Left ventricle myocardium inferior (tissue), 1 donor: ENCODE results near the gene SAA1. TPM values are rescaled to one million over a fixed set of nuclear protein-coding genes. Genes with fewer than 3 reads are reported as not detected.
"Not testable (repeated sequence)": the region's sequence is repeated elsewhere in the genome, so short reads cannot be mapped to it uniquely, and the experiment has no call there.

ENCODE experiments used
- DNase-seq: peaks from one replicate; pipeline ENCODE4 v3.0.0-alpha.2; 2020
- H3K27ac ChIP-seq: fragments of 200-600 bp; replicated peaks from 2 replicates; pipeline ENCODE4 v1.8.0; 2021
- H3K27me3 ChIP-seq: fragments of 200-600 bp; 2 replicates; pipeline ENCODE4 v1.8.0; 2021; ENCODE audit warnings: low read depth
- H3K36me3 ChIP-seq: fragments of 200-600 bp; 2 replicates; pipeline ENCODE4 v1.8.0; 2021
- H3K4me1 ChIP-seq: fragments of 200-600 bp; 2 replicates; pipeline ENCODE4 v1.8.0; 2021
- H3K4me3 ChIP-seq: fragments of 200-600 bp; 2 replicates; pipeline ENCODE4 v1.8.0; 2021; ENCODE audit warnings: mild to moderate bottlenecking, moderate library complexity
- H3K9me3 ChIP-seq: fragments of 200-600 bp; replicated peaks from 2 replicates; pipeline ENCODE4 v1.8.0; 2021
- CTCF ChIP-seq: fragments of 200-600 bp; IDR thresholded peaks from 2 replicates; pipeline ENCODE4 v1.8.0; 2021; ENCODE audit warnings: antibody characterized with exemption, mild to moderate bottlenecking, borderline replicate concordance
- intact Hi-C: fragments of 100-400 bp; cut with micrococcal nuclease; formaldehyde crosslinking; loops from one replicate; pipeline ENCODE4 v1.11.0; 2022
- total RNA-seq: library from RNA; stranded (reverse); fragmentation: NEBNext Ultra II Directional; extraction: Animal tissue kit (Norgen Biotek cat#: 25700); gene quantifications from one replicate; pipeline ENCODE4 v1.2.1, GENCODE V29; 2021
- donor health status: DM: no; HTN: yes; CAD: no; lungs with severe emphysema.

The SAA1 gene
- total RNA-seq, 1 donor from 2014 or later = not detected

- intact Hi-C loops = no loop called here
- H3K36me3 ChIP-seq = no peaks in the 10 kb centered on the region
- DNase-seq = no peak
- H3K4me1 ChIP-seq = no peaks in the 10 kb centered on the region
- no peak for TF ChIP-seq CTCF
- no peak overlapping the region for H3K4me3 ChIP-seq
- H3K9me3 ChIP-seq = no peaks in the 10 kb centered on the region
- peaks cover 17% of the 10 kb centered on the region for H3K27me3 ChIP-seq
- H3K27ac ChIP-seq = no peak overlapping the region
Measured at GRCh38 chr11:18264035-18264434, 2.0 kb upstream of the SAA1 start.

- peaks cover 17% of the 10 kb centered on the region for H3K27me3 ChIP-seq
- H3K27ac ChIP-seq = no peak overlapping the region
- no peaks in the 10 kb centered on the region for H3K4me1 ChIP-seq
- TF ChIP-seq CTCF = no peak
- no peaks in the 10 kb centered on the region for H3K36me3 ChIP-seq
- H3K9me3 ChIP-seq = no peaks in the 10 kb centered on the region
- intact Hi-C loops = no loop called here
- no peak for DNase-seq
- H3K4me3 ChIP-seq = no peak overlapping the region
Measured at GRCh38 chr11:18264677-18265555, 1.1 kb upstream of the SAA1 start.

GRCh38 chr11:18267335-18268133, 1.5 kb downstream of the SAA1 start:
- intact Hi-C loops, H3K27me3 ChIP-seq, H3K4me1 ChIP-seq, H3K9me3 ChIP-seq, DNase-seq, H3K36me3 ChIP-seq, H3K4me3 ChIP-seq, H3K27ac ChIP-seq: not testable (repeated sequence)

GRCh38 chr11:18269252-18269651, 3.2 kb downstream of the SAA1 start:
- H3K9me3 ChIP-seq, DNase-seq, H3K4me3 ChIP-seq, H3K27ac ChIP-seq, H3K4me1 ChIP-seq, H3K36me3 ChIP-seq, H3K27me3 ChIP-seq, intact Hi-C loops: not testable (repeated sequence)

- no peaks in the 10 kb centered on the region for H3K4me1 ChIP-seq
- TF ChIP-seq CTCF = no peak
- H3K9me3 ChIP-seq = no peaks in the 10 kb centered on the region
- no peak for DNase-seq
- no peak overlapping the region for H3K27ac ChIP-seq
- no peak overlapping the region for H3K4me3 ChIP-seq
- H3K27me3 ChIP-seq = peaks cover 5% of the 10 kb centered on the region
- intact Hi-C loops = no loop called here
- H3K36me3 ChIP-seq = no peaks in the 10 kb centered on the region
Measured at GRCh38 chr11:18270102-18270501, 4.0 kb downstream of the SAA1 start.

GRCh38 chr11:18271206-18271605, 5.1 kb downstream of the SAA1 start:
- no peaks in the 10 kb centered on the region for H3K36me3 ChIP-seq
- H3K27ac ChIP-seq = no peak overlapping the region
- DNase-seq = no peak
- no peaks in the 10 kb centered on the region for H3K4me1 ChIP-seq
- intact Hi-C loops = no loop called here
- no peak for TF ChIP-seq CTCF
- H3K9me3 ChIP-seq = no peaks in the 10 kb centered on the region
- no peak overlapping the region for H3K4me3 ChIP-seq
- H3K27me3 ChIP-seq = no peaks in the 10 kb centered on the region
